Transverse colon (tissue), 4 donors: ENCODE data around the gene TNRC18. TPM values are rescaled to one million over a fixed set of nuclear protein-coding genes. Genes with fewer than 3 reads are reported as not detected.

Experiments used
- DNase-seq: peaks from one replicate; pipeline ENCODE4 v3.0.0-alpha.2; 2019
- H3K27ac ChIP-seq, 4 donors: fragments of 200-600 bp; sonication (generic); 2 replicates each; pipeline ENCODE4 v1.5.1; 2016 to 2018; ENCODE audit warnings: inconsistent platforms in 4 of 4
- H3K27me3 ChIP-seq: fragments of 200-600 bp; sonication (generic); 2 replicates; pipeline ENCODE4 v1.5.1; 2017; ENCODE audit warnings: inconsistent platforms
- H3K36me3 ChIP-seq, 4 donors: fragments of 200-600 bp; sonication (generic); 2 replicates each; pipeline ENCODE4 v1.5.1; 2017 to 2019; ENCODE audit warnings: inconsistent platforms in 4 of 4
- H3K4me1 ChIP-seq, 4 donors: fragments of 200-600 bp; sonication (generic); 2 replicates each; pipeline ENCODE4 v1.5.1; 2017 to 2020; ENCODE audit warnings: inconsistent platforms in 4 of 4
- H3K4me3 ChIP-seq, 4 donors: fragments of 200-600 bp; sonication (generic); 1 replicate in 1 of 4; 2 replicates in 3 of 4; pipeline versions ENCODE4 v1.5.1 to v1.6.1; 2017 to 2019; ENCODE audit warnings: inconsistent platforms in 4 of 4
- H3K9me3 ChIP-seq, 2 donors: fragments of 200-600 bp; sonication (generic); 2 replicates each; pipeline ENCODE4 v1.5.1; 2017 to 2019; ENCODE audit warnings: inconsistent platforms in 2 of 2
- EP300 ChIP-seq: sonication (generic); formaldehyde crosslinking; IDR thresholded peaks from one replicate; pipeline ENCODE4 v1.6.1; 2017; ENCODE audit warnings: antibody characterized with exemption, low read depth
- POLR2A ChIP-seq: fragments of 450-650 bp; IDR thresholded peaks from one replicate; pipeline ENCODE4 v1.6.1; 2016; ENCODE audit warnings: antibody characterized with exemption, mild to moderate bottlenecking, moderate library complexity
- POLR2AphosphoS5 ChIP-seq, 3 donors: sonication (generic); formaldehyde crosslinking; IDR thresholded peaks; one replicate each; pipeline ENCODE4 v1.6.1; 2016; ENCODE audit warnings: antibody characterized with exemption in 3 of 3
- WGBS, 2 donors: methylation state at CpG; one replicate each; pipeline ENCODE4 v1.1.5; 2018; ENCODE audit warnings: low coverage in 1 of 2; 5-methylcytosine and 5-hydroxymethylcytosine counted together
- in situ Hi-C, 4 donors: fragments of 200-750 bp; cut with MboI; loops; one replicate each; pipeline versions ENCODE4 v1.15.0 to v1.15.1; 2017; ENCODE audit warnings: low sequenced_read_pairs in 3 of 4, low pct_ligation_motif_present in 1 of 4, low pct_unique_long_range_greater_than_20kb in 1 of 4
- intact Hi-C: fragments of 100-400 bp; cut with DNase I; formaldehyde crosslinking; loops from one replicate; pipeline ENCODE4 v1.15.1; 2023; ENCODE audit warnings: low total_unique reads
- total RNA-seq, 4 donors: library from RNA; depleted of rRNA; stranded (reverse); fragments of >200 nt; gene quantifications; one replicate each; pipeline ENCODE4 v1.1.0, GENCODE V29; 2016
- TF ChIP-seq, protein P1 (sequence below), 5 experiments: fragments of 200-600 bp in 3 of 5; fragments of 450-650 bp in 2 of 5; sonication (generic) in 3 of 5; IDR thresholded peaks; 1 replicate in 2 of 5; 2 replicates in 3 of 5; pipeline ENCODE4 v1.5.1; 2016 to 2017; ENCODE audit warnings: antibody characterized with exemption in 5 of 5, inconsistent platforms in 3 of 5, mild to moderate bottlenecking in 2 of 5, moderate library complexity in 1 of 5

Gene TNRC18
- total RNA-seq, 4 donors from 2014 or later, result 91.2 to 430 (median 175) TPM

GRCh38 chr7:5437987-5438386 is 14.4 kb upstream of the TNRC18 start:
- TF ChIP-seq POLR2AphosphoS5 (IDR thresholded peaks at IDR 0.05) (no peak), EP300 (no peak), POLR2A (no peak)
- TF ChIP-seq, protein P1, sequence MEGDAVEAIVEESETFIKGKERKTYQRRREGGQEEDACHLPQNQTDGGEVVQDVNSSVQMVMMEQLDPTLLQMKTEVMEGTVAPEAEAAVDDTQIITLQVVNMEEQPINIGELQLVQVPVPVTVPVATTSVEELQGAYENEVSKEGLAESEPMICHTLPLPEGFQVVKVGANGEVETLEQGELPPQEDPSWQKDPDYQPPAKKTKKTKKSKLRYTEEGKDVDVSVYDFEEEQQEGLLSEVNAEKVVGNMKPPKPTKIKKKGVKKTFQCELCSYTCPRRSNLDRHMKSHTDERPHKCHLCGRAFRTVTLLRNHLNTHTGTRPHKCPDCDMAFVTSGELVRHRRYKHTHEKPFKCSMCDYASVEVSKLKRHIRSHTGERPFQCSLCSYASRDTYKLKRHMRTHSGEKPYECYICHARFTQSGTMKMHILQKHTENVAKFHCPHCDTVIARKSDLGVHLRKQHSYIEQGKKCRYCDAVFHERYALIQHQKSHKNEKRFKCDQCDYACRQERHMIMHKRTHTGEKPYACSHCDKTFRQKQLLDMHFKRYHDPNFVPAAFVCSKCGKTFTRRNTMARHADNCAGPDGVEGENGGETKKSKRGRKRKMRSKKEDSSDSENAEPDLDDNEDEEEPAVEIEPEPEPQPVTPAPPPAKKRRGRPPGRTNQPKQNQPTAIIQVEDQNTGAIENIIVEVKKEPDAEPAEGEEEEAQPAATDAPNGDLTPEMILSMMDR (IDR thresholded peaks at IDR 0.05), result no peak
- intact Hi-C loops (no loop called here), in situ Hi-C loops (no loop called here)
- WGBS, 2 donors, result 80 to 83% methylated on average over 1 to 5 of the region's 5 CpGs
- Histone ChIP-seq H3K4me3 (no peak overlapping the region), H3K4me1 (peaks cover 0 to 4% (median 0%) of the 10 kb centered on the region in 4 donors), H3K27me3 (no peaks in the 10 kb centered on the region), H3K27ac (no peak overlapping the region), H3K9me3 (no peaks in the 10 kb centered on the region), H3K36me3 (no peaks in the 10 kb centered on the region)
- no peak for DNase-seq

DNA sequence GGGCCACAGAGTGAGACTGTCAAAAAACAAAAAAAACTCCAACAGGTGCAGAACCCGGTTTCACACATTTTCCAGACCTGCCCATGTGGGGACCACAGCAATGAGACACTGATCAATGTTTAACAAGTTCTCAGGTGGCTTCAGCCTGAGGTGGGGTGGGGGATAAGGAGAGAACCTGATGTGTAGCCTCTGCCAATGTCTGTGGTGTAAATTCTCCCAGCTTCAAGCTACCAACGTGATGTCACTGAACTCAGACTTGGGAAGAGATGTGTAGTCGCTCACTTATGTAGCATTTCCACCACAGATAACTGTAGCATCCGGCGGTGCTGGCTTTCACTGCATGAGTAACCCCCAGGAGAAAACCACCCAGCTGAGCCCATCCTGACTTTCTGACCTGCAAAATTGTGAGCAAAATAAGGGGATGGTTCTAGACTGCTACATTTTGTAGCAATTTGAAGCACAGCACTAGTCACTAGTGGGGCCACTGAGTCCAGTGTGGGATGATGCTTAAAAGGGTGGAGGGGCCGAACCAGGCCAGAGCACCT is 13.8 kb upstream of the TNRC18 start:
- 95 to 100% methylated on average over 1 to 6 of the region's 6 CpGs for WGBS, 2 donors
- Histone ChIP-seq H3K4me1 (peaks cover 0 to 4% (median 0%) of the 10 kb centered on the region in 4 donors), H3K9me3 (no peaks in the 10 kb centered on the region), H3K4me3 (no peak overlapping the region), H3K36me3 (no peaks in the 10 kb centered on the region), H3K27ac (no peak overlapping the region), H3K27me3 (no peaks in the 10 kb centered on the region)
- no peak for DNase-seq
- in situ Hi-C loops (no loop called here), intact Hi-C loops (no loop called here)
- TF ChIP-seq EP300 (no peak), POLR2A (no peak), POLR2AphosphoS5 (IDR thresholded peaks at IDR 0.05) (no peak)
- TF ChIP-seq, protein P1 (IDR thresholded peaks at IDR 0.05), result no peak

DNA sequence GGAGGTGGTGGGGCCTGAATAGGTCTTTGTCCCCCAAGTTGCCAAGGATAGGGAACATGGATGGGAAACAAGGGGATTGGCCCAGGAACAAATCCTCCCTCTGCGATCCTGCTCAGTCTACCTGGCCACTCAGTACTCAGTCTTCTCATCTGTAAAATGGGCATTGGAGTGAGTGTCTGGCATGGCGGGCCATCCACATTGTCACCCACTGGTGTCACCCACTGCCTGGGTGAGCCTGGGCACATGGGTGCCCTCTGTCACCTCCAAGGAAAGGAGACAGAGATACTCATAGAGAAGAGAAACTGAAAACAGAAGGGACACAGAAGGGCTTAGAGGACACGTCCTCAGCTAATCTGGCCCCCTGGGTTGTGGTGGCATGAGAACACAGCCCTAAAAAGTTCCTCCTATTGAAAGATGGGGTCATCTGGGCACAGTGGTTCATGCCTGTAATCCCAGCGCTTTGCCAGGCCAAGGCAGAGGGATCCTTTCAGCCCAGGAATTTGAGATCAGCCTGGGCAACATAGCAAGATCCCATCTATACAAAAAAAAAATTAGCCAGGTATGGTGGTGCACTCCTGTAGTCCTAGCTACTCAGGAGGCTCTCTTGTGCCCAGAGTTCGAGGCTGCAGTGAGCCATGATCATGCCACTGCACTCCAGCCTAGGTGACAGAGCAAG is 12.5 kb upstream of the TNRC18 start:
- 67 to 94% methylated on average over 1 to 5 of the region's 5 CpGs for WGBS, 2 donors
- no peak for DNase-seq
- Histone ChIP-seq H3K4me1 (no peaks in the 10 kb centered on the region), H3K9me3 (no peaks in the 10 kb centered on the region), H3K27ac (no peak overlapping the region), H3K4me3 (no peak overlapping the region), H3K36me3 (no peaks in the 10 kb centered on the region), H3K27me3 (no peaks in the 10 kb centered on the region)
- in situ Hi-C loops (no loop called here), intact Hi-C loops (no loop called here)
- TF ChIP-seq POLR2A (no peak), EP300 (no peak), POLR2AphosphoS5 (IDR thresholded peaks at IDR 0.05) (no peak)
- TF ChIP-seq, protein P1 (IDR thresholded peaks at IDR 0.05), result no peak

DNA sequence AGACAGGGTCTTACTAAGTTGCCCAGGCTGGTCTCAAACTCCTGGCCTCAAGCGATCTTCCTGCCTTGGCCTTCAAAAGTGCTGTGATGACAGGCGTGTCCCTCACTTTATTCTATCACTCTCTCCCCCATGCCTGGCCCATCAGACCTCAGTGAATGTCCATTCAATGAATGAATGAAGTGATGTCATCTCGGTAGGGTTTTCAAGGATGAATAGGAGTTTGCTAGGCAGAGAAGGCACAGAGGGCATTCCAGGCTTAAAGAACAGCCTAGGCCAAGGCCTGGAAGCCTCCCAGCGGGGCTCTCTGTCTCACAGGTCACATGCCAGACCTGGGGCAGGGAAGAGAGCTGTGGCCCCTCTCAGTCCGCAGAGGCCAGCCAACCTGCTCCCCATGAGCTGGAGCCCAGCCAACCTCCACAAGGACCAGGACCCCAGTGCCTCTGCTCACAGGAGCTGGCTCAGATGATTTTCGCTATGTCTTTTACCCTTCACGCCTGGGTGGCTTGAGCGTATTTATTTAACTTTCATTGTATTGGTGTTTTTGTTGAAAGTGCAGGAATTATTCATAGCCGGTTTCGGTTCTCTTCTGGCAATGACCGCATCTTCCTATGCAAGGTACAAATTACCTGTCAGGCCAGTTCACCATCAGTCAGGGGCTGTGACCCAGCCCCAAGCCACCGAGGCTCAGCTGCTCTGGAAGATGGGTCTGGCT is 11.8 kb upstream of the TNRC18 start:
- WGBS, 2 donors, result 87 to 100% methylated on average over 1 to 12 of the region's 12 CpGs
- Histone ChIP-seq H3K36me3 (no peaks in the 10 kb centered on the region), H3K9me3 (no peaks in the 10 kb centered on the region), H3K27me3 (no peaks in the 10 kb centered on the region), H3K4me1 (peaks cover 2 to 3% (median 3%) of the 10 kb centered on the region in 4 donors), H3K27ac (no peak overlapping the region), H3K4me3 (no peak overlapping the region)
- intact Hi-C loops, result no loop called here
- TF ChIP-seq POLR2A (no peak), POLR2AphosphoS5 (IDR thresholded peaks at IDR 0.05) (no peak), EP300 (no peak)
- TF ChIP-seq, protein P1 (IDR thresholded peaks at IDR 0.05), result no peak
- no peak for DNase-seq
- in situ Hi-C loops, result no loop called here
